RWPE1 (cell line): ENCODE data around the gene KATNB1.
"Not testable (repeated sequence)": the region's sequence is repeated elsewhere in the genome, so short reads cannot be mapped to it uniquely, and the experiment has no call there.

ENCODE experiments used
- CTCF ChIA-PET: fragments of 350-600 bp; sonication (Branson Sonifier 250); formaldehyde crosslinking; extraction: SDS; loops from one replicate; lab custom pipeline; 2021; lab: Yijun Ruan, JAX
- POLR2A ChIA-PET: fragments of 400-600 bp; formaldehyde crosslinking; extraction: SDS; loops from one replicate; lab custom pipeline; 2020; ENCODE audit warnings: antibody characterized with exemption; ENCODE audit not compliant: low non-redundant PET; lab: Yijun Ruan, JAX
- DNase-seq: peaks from one replicate; pipeline ENCODE4 v3.0.0; 2012; ENCODE audit warnings: low spot score
- H3K27ac ChIP-seq: fragments of 450-650 bp; 2 replicates; pipeline ENCODE4 v1.5.1; 2017
- CTCF ChIP-seq: fragments of 450-650 bp; conservative IDR thresholded peaks from 2 replicates; pipeline ENCODE4 v1.5.1; 2017; ENCODE audit warnings: low read depth, mild to moderate bottlenecking

The KATNB1 gene

DNA sequence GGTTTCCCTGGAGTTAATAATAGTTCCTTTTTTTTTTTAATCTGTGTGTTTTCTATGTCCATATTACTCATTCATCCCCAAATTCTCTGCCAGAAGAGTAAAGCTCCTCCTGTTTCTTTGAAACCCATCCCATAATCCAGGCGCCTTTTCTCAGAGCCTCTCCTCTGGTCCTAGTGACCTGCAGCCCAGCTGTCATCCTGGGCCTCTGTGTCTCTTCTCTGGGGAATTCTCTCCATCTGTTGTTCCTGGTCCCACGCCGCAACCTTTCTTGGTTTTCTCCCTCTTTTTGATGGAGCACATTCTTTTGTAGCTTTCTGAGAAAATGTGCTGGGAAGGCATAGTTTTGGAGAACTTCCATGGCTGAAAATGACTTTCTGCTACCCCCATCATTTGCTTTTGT is 10.2 kb downstream of the KATNB1 start:
- CTCF ChIA-PET, result no interaction called here
- POLR2A ChIA-PET, result no interaction called here
- no peak for TF ChIP-seq CTCF
- H3K27ac ChIP-seq, result no peak overlapping the region
- no peak for DNase-seq

- POLR2A ChIA-PET, DNase-seq, H3K27ac ChIP-seq: not testable (repeated sequence)
- CTCF ChIA-PET, result interaction anchor here (0.6 to 0.7 kb wide), 2 partner anchors 97 to 259 kb away, joined by 3 to 7 read pairs; no protein-coding TSS in a partner anchor
Measured at GRCh38 chr16:57746316-57746715, 10.7 kb downstream of the KATNB1 start.

DNA sequence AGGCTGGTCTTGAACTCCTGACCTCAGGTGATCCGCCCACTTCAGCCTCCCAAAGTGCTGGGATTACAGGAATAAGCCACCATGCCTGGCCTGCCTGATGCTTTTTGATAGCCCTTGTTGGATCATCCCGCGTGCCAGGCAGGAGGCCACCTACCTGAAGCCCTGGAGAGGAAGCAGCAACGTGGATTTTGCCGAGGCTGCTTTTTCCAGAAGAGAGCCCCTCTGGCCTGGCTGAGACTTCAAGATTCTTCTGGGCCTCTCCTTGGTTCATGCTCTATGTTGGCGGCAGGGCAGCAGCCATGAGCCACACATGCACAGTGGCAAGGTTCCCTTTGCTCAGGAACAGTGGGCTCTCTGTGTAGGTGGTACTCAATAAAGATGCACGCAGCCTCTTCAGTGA is 11.5 kb downstream of the KATNB1 start:
- POLR2A ChIA-PET, result no interaction called here
- no peak for TF ChIP-seq CTCF
- no peak for DNase-seq
- no peak overlapping the region for H3K27ac ChIP-seq
- CTCF ChIA-PET, result interaction anchor here (0.5 to 0.7 kb wide), 2 partner anchors 27 to 258 kb away, joined by 3 read pairs; no protein-coding TSS in a partner anchor

- CTCF ChIA-PET, result no interaction called here
- no peak overlapping the region for H3K27ac ChIP-seq
- no peak for DNase-seq
- POLR2A ChIA-PET, result no interaction called here
- no peak for TF ChIP-seq CTCF
Measured at GRCh38 chr16:57747496-57747895, 11.9 kb downstream of the KATNB1 start.

DNA sequence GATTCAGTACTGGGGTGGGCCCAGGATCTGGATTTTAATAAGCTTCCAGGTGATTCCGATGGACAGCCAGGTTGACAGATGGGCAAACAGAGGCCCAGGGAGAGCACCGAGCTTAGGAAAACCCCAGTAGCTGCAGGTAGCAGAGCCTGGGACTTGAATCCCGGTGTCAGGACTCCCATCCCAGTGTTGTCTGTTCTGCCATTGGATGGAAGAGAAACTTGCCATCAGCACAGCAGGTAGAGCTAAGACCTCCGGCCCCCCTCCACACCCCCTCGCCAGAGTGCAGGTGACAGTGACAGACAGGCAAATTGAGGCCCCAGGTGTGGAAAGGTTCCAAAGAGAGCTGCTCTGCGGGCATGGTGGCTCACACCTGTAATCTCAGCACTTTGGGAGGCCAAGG is 12.4 kb downstream of the KATNB1 start:
- DNase-seq, result no peak
- CTCF ChIA-PET, result interaction anchor here (1.2 kb wide), 1 partner anchor 172 kb away, joined by 3 read pairs; no protein-coding TSS in a partner anchor
- H3K27ac ChIP-seq, result no peak overlapping the region
- POLR2A ChIA-PET, result no interaction called here
- no peak for TF ChIP-seq CTCF

GRCh38 chr16:57748596-57748995 is 13.0 kb downstream of the KATNB1 start:
- ChIA-PET POLR2A (no interaction called here), CTCF (interaction anchor here (0.7 to 1.2 kb wide), 2 partner anchors 13 to 173 kb away, joined by 3 to 12 read pairs; partner anchors contain the start of gene KATNB1)
- peak overlapping the region; percentile 13; the same call in 1 of the 2 replicates for H3K27ac ChIP-seq
- TF ChIP-seq CTCF, result no peak
- no peak for DNase-seq

DNA sequence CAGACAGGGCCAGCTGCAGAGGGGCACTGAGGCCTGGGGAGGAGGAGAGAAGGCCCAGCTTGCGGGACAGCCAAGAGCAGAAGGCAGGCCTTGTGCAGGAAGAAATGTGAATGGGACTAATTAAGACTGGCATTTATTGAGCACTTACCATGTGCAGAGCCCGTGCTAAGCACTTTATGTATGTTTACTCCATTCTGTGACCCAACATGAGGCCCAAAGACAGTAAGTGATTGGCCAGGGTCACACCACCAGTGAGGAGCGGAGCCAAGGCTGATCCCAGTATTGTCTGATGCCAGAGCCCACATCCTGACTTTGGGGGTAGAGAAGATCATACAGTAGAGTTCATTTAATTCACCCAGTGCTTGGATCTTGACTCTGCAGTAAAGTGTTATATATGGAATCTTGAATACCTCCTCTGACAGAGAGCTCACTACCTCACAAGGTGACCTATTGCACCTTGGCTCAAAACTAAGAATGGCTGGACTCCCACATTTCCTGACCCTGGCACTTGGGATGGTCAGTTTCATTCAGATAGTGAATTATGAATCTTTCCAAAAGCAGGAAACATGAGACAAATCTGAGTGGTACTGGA is 13.6 kb downstream of the KATNB1 start:
- no peak for TF ChIP-seq CTCF
- ChIA-PET POLR2A (no interaction called here), CTCF (interaction anchor here (0.5 to 1.2 kb wide), 3 partner anchors 14 to 173 kb away, joined by 3 to 12 read pairs (median 6); partner anchors contain the start of gene KATNB1)
- DNase-seq, result no peak
- peak overlapping the region; percentile 13; the same call in 1 of the 2 replicates for H3K27ac ChIP-seq
